ENCODE measurements around the gene JMJD4.

JMJD4 gene

GRCh38 chr1:227768640-227769039 is 33.5 kb upstream of the JMJD4 start:
- no peak for DNase-seq (ENCODE audit: low spot score)

GRCh38 chr1:227768125-227768439 is 33.0 kb upstream of the JMJD4 start:
- no peak for DNase-seq (ENCODE audit: low spot score)

- no peak for DNase-seq (ENCODE audit: low spot score)
Observed at GRCh38 chr1:227767401-227768124, 32.5 kb upstream of the JMJD4 start.

GRCh38 chr1:227766653-227767277 is 31.7 kb upstream of the JMJD4 start:
- DNase-seq (ENCODE audit: low spot score), result no peak

- no peak for DNase-seq (ENCODE audit: low spot score)
Observed at GRCh38 chr1:227766015-227766634, 31.0 kb upstream of the JMJD4 start.

GRCh38 chr1:227765261-227766014 is 30.3 kb upstream of the JMJD4 start:
- DNase-seq (ENCODE audit: low spot score), result no peak

- no peak for DNase-seq (ENCODE audit: low spot score)
Observed at GRCh38 chr1:227764019-227764391, 28.9 kb upstream of the JMJD4 start.

GRCh38 chr1:227763246-227764018 is 28.3 kb upstream of the JMJD4 start:
- DNase-seq (ENCODE audit: low spot score), result no peak

- DNase-seq (ENCODE audit: low spot score), result peak; percentile 73
Observed at GRCh38 chr1:227762231-227762911, 27.3 kb upstream of the JMJD4 start.

GRCh38 chr1:227761621-227762230 is 26.6 kb upstream of the JMJD4 start:
- DNase-seq (ENCODE audit: low spot score), result no peak

GRCh38 chr1:227760377-227760776 is 25.3 kb upstream of the JMJD4 start:
- DNase-seq (ENCODE audit: low spot score), result no peak

- DNase-seq (ENCODE audit: low spot score), result no peak
Observed at GRCh38 chr1:227759341-227760300, 24.5 kb upstream of the JMJD4 start.

GRCh38 chr1:227758366-227758765 is 23.3 kb upstream of the JMJD4 start:
- DNase-seq (ENCODE audit: low spot score), result no peak

- DNase-seq (ENCODE audit: low spot score), result no peak
Observed at GRCh38 chr1:227757781-227758180, 22.7 kb upstream of the JMJD4 start.

GRCh38 chr1:227756172-227756959 is 21.3 kb upstream of the JMJD4 start:
- DNase-seq (ENCODE audit: low spot score), result no peak

- no peak for DNase-seq (ENCODE audit: low spot score)
Observed at GRCh38 chr1:227754958-227755357, 19.9 kb upstream of the JMJD4 start.

- DNase-seq (ENCODE audit: low spot score), result no peak
Observed at GRCh38 chr1:227753999-227754711, 19.1 kb upstream of the JMJD4 start.

Measured in hematopoietic multipotent progenitor cell treated with erythropoietin and hydrocortisone succinate and interleukin-3 and kit ligand, for 15 days (in vitro differentiated cells).